HG02759 (cell line): ENCODE data around the gene PRKCD.

Experiments
- ATAC-seq: cut with Tn5 transposase; IDR thresholded peaks from one replicate; pipeline ENCODE4 v1.9.1; 2021; ENCODE audit warnings: mild to moderate bottlenecking, moderate library complexity; ENCODE audit not compliant: unreplicated experiment

Gene PRKCD

GRCh38 chr3:53230789-53231188 is 69.8 kb downstream of the PRKCD start:
- ATAC-seq, result no peak

- no peak for ATAC-seq
These were observed 70.8 kb downstream of the PRKCD start for GRCh38 chr3:53231532-53232511.

- ATAC-seq, result no peak
These were observed 71.8 kb downstream of the PRKCD start for GRCh38 chr3:53232641-53233377.

GRCh38 chr3:53234130-53234840 is 73.3 kb downstream of the PRKCD start:
- ATAC-seq, result no peak

- ATAC-seq, result no peak
These were observed 73.8 kb downstream of the PRKCD start for GRCh38 chr3:53234841-53235232.

- no peak for ATAC-seq
These were observed 74.5 kb downstream of the PRKCD start for GRCh38 chr3:53235545-53235944.

- ATAC-seq, result no peak
These were observed 75.3 kb downstream of the PRKCD start for GRCh38 chr3:53236112-53236841.

GRCh38 chr3:53238051-53238850 is 77.2 kb downstream of the PRKCD start:
- no peak for ATAC-seq

GRCh38 chr3:53238886-53239285 is 77.9 kb downstream of the PRKCD start:
- ATAC-seq, result no peak

- no peak for ATAC-seq
These were observed 78.8 kb downstream of the PRKCD start for GRCh38 chr3:53239800-53240199.

- ATAC-seq, result no peak
These were observed 80.3 kb downstream of the PRKCD start for GRCh38 chr3:53240989-53241972.

- no peak for ATAC-seq
These were observed 81.1 kb downstream of the PRKCD start for GRCh38 chr3:53242155-53242554.
